MG63 (cell line): ENCODE data around the gene MLX. TPM values are rescaled to one million over a fixed set of nuclear protein-coding genes. Genes with fewer than 3 reads are reported as not detected.

Experiments
- DNase-seq: peaks from one replicate; pipeline ENCODE4 v3.0.0-alpha.2; 2020
- H3K27me3 ChIP-seq: fragments of 250-450 bp; sonication (Bioruptor Pico); 2 replicates; pipeline ENCODE4 v1.5.1; 2020; ENCODE audit warnings: mild to moderate bottlenecking, moderate library complexity
- H3K36me3 ChIP-seq: fragments of 250-450 bp; sonication (Bioruptor Pico); 2 replicates; pipeline ENCODE4 v1.5.1; 2020; ENCODE audit warnings: mild to moderate bottlenecking, moderate library complexity
- H3K4me3 ChIP-seq: fragments of 250-450 bp; sonication (Bioruptor Pico); 2 replicates; pipeline ENCODE4 v1.5.1; 2020; ENCODE audit warnings: mild to moderate bottlenecking, moderate library complexity
- H3K9me3 ChIP-seq: fragments of 250-450 bp; sonication (Bioruptor Pico); 2 replicates; pipeline ENCODE4 v1.5.1; 2020; ENCODE audit warnings: mild to moderate bottlenecking, moderate library complexity
- total RNA-seq: library from RNA; depleted of rRNA; stranded (reverse); fragments of >200 nt; shearing (Covaris generic); gene quantifications from 2 replicates; pipeline ENCODE4 v1.2.3, GENCODE V29; 2014; ENCODE audit warnings: low replicate concordance; rRNA removed

MLX gene
- 19.8 and 40.0 TPM in 2 replicates for total RNA-seq

- DNase-seq = peak; percentile 90
- no peaks in the 10 kb centered on the region for H3K9me3 ChIP-seq
- H3K4me3 ChIP-seq = peak within 1 kb of the TSS; percentile 84
- peaks cover 84% of the 10 kb centered on the region for H3K36me3 ChIP-seq
- H3K27me3 ChIP-seq = no peaks in the 10 kb centered on the region
These were observed at the start of gene MLX for GRCh38 chr17:42566883-42567573. Gene MLX (plus strand): TSS chr17:42567100. CDS start chr17:42567125, 25 bp downstream.

GRCh38 chr17:42517516-42517915 is 49.4 kb upstream of the MLX start:
- peak; percentile 96 for DNase-seq
- Histone ChIP-seq H3K9me3 (no peaks in the 10 kb centered on the region), H3K4me3 (no peak overlapping the region), H3K36me3 (peaks cover 38% of the 10 kb centered on the region), H3K27me3 (no peaks in the 10 kb centered on the region)

- no peaks in the 10 kb centered on the region for H3K9me3 ChIP-seq
- peak; percentile 96 for DNase-seq
- H3K36me3 ChIP-seq = peaks cover 40% of the 10 kb centered on the region
- H3K4me3 ChIP-seq = no peak overlapping the region
- no peaks in the 10 kb centered on the region for H3K27me3 ChIP-seq
These were observed 48.7 kb upstream of the MLX start for GRCh38 chr17:42518046-42518754.

- Histone ChIP-seq H3K9me3 (no peaks in the 10 kb centered on the region), H3K27me3 (no peaks in the 10 kb centered on the region), H3K4me3 (no peak overlapping the region), H3K36me3 (peaks cover 40% of the 10 kb centered on the region)
- DNase-seq = peak; percentile 66
These were observed 48.0 kb upstream of the MLX start for GRCh38 chr17:42518755-42519545.

- peak; percentile 98 for DNase-seq
- Histone ChIP-seq H3K4me3 (no peak overlapping the region), H3K27me3 (no peaks in the 10 kb centered on the region), H3K9me3 (no peaks in the 10 kb centered on the region), H3K36me3 (peaks cover 36% of the 10 kb centered on the region)
These were observed 47.1 kb upstream of the MLX start for GRCh38 chr17:42519546-42520491.

- no peak for DNase-seq
- no peak overlapping the region for H3K4me3 ChIP-seq
- peaks cover 35% of the 10 kb centered on the region for H3K36me3 ChIP-seq
- no peaks in the 10 kb centered on the region for H3K9me3 ChIP-seq
- no peaks in the 10 kb centered on the region for H3K27me3 ChIP-seq
These were observed 46.4 kb upstream of the MLX start for GRCh38 chr17:42520540-42520951.

GRCh38 chr17:42521036-42521435 is 45.9 kb upstream of the MLX start:
- no peak for DNase-seq
- no peaks in the 10 kb centered on the region for H3K27me3 ChIP-seq
- H3K4me3 ChIP-seq = no peak overlapping the region
- H3K9me3 ChIP-seq = no peaks in the 10 kb centered on the region
- H3K36me3 ChIP-seq = peaks cover 35% of the 10 kb centered on the region

GRCh38 chr17:42521666-42522262 is 45.1 kb upstream of the MLX start:
- DNase-seq = no peak
- no peak overlapping the region for H3K4me3 ChIP-seq
- H3K27me3 ChIP-seq = no peaks in the 10 kb centered on the region
- H3K36me3 ChIP-seq = peaks cover 34% of the 10 kb centered on the region
- H3K9me3 ChIP-seq = no peaks in the 10 kb centered on the region

- Histone ChIP-seq H3K4me3 (no peak overlapping the region), H3K36me3 (peaks cover 29% of the 10 kb centered on the region), H3K27me3 (no peaks in the 10 kb centered on the region), H3K9me3 (no peaks in the 10 kb centered on the region)
- DNase-seq = no peak
These were observed 44.6 kb upstream of the MLX start for GRCh38 chr17:42522263-42522790.

- no peaks in the 10 kb centered on the region for H3K9me3 ChIP-seq
- peaks cover 26% of the 10 kb centered on the region for H3K36me3 ChIP-seq
- H3K4me3 ChIP-seq = no peak overlapping the region
- H3K27me3 ChIP-seq = no peaks in the 10 kb centered on the region
- no peak for DNase-seq
These were observed 44.1 kb upstream of the MLX start for GRCh38 chr17:42522798-42523278.

- H3K36me3 ChIP-seq = peaks cover 20% of the 10 kb centered on the region
- no peaks in the 10 kb centered on the region for H3K27me3 ChIP-seq
- peak; percentile 60 for DNase-seq
- no peaks in the 10 kb centered on the region for H3K9me3 ChIP-seq
- H3K4me3 ChIP-seq = no peak overlapping the region
These were observed 41.7 kb upstream of the MLX start for GRCh38 chr17:42525221-42525620.

- Histone ChIP-seq H3K4me3 (no peak overlapping the region), H3K9me3 (no peaks in the 10 kb centered on the region)
- peak; percentile 72 for DNase-seq
These were observed 40.9 kb upstream of the MLX start for GRCh38 chr17:42526031-42526444.

GRCh38 chr17:42527932-42528331 is 39.0 kb upstream of the MLX start:
- no peak overlapping the region for H3K4me3 ChIP-seq
- DNase-seq = no peak

More at GRCh38 chr17:42526031-42526444, 40.9 kb upstream of the MLX start:
- peaks cover 16% of the 10 kb centered on the region for H3K36me3 ChIP-seq
- no peaks in the 10 kb centered on the region for H3K27me3 ChIP-seq

GRCh38 chr17:42529061-42529460 is 37.8 kb upstream of the MLX start:
- H3K9me3 ChIP-seq = no peaks in the 10 kb centered on the region

More at GRCh38 chr17:42527932-42528331, 39.0 kb upstream of the MLX start:
- Histone ChIP-seq H3K9me3 (no peaks in the 10 kb centered on the region), H3K36me3 (peaks cover 4% of the 10 kb centered on the region), H3K27me3 (no peaks in the 10 kb centered on the region)

GRCh38 chr17:42530952-42531454 is 35.9 kb upstream of the MLX start:
- Histone ChIP-seq H3K27me3 (no peaks in the 10 kb centered on the region), H3K4me3 (no peak overlapping the region), H3K9me3 (no peaks in the 10 kb centered on the region), H3K36me3 (no peaks in the 10 kb centered on the region)
- no peak for DNase-seq

More at GRCh38 chr17:42529061-42529460, 37.8 kb upstream of the MLX start:
- H3K27me3 ChIP-seq = no peaks in the 10 kb centered on the region
- H3K4me3 ChIP-seq = no peak overlapping the region
- DNase-seq = no peak
- no peaks in the 10 kb centered on the region; the same call in 1 of the 2 replicates for H3K36me3 ChIP-seq
